Right lobe of liver (tissue), 6 donors: ENCODE results near the gene POU3F3. TPM values are rescaled to one million over a fixed set of nuclear protein-coding genes. Genes with fewer than 3 reads are reported as not detected.

Experiments used
- ATAC-seq, 4 donors: fragments of 200-7000 bp; cut with Tn5 transposase; one replicate each; pipeline ENCODE4 v1.9.1; 2020; ENCODE audit warnings: mild to moderate bottlenecking in 4 of 4, moderate library complexity in 4 of 4
- DNase-seq, 3 donors: peaks; one replicate each; pipeline ENCODE4 v3.0.0-alpha.2; 2020
- H3K27ac ChIP-seq, 3 donors: fragments of 200-600 bp; one replicate each; pipeline ENCODE4 v1.8.0; 2022
- H3K27me3 ChIP-seq, 2 donors: fragments of 200-600 bp; one replicate each; pipeline ENCODE4 v1.8.0; 2022
- H3K36me3 ChIP-seq, 4 donors: fragments of 200-600 bp; sonication (generic) in 1 of 4; one replicate each; pipeline versions ENCODE4 v1.5.1 to v1.8.0; 2017 to 2022; ENCODE audit warnings: control low read depth in 1 of 4
- H3K4me1 ChIP-seq, 4 donors: fragments of 200-600 bp; sonication (generic) in 1 of 4; one replicate each; pipeline versions ENCODE4 v1.5.1 to v1.8.0; 2017 to 2022; ENCODE audit warnings: control low read depth in 1 of 4
- H3K4me3 ChIP-seq, 3 donors: fragments of 200-600 bp; one replicate each; pipeline ENCODE4 v1.8.0; 2022
- H3K9me3 ChIP-seq, 4 donors: fragments of 200-600 bp; sonication (generic) in 1 of 4; one replicate each; pipeline versions ENCODE4 v1.5.1 to v1.8.0; 2017 to 2022; ENCODE audit warnings: control low read depth in 1 of 4
- POLR2A ChIP-seq: fragments of 450-650 bp; IDR thresholded peaks from one replicate; pipeline ENCODE4 v1.6.1; 2017; ENCODE audit warnings: antibody characterized with exemption, mild to moderate bottlenecking
- WGBS: methylation state at CpG from one replicate; pipeline ENCODE4 v1.1.6; 2018; ENCODE audit warnings: low coverage, low lambda C conversion rate; ENCODE audit not compliant: insufficient coverage; ENCODE audit errors: missing lambda C conversion rate; 5-methylcytosine and 5-hydroxymethylcytosine counted together
- intact Hi-C, 2 donors: fragments of 100-400 bp; cut with DNase I; formaldehyde crosslinking; loops; one replicate each; pipeline versions ENCODE4 v1.11.2 to v1.14.1; 2022
- small RNA-seq, 2 experiments: library from RNA; depleted of rRNA; stranded (forward); fragments of <200 nt; gene quantifications; one replicate each; pipeline ENCODE3, GENCODE V24; 2016
- total RNA-seq, 6 experiments: library from RNA; depleted of rRNA in 2 of 6; stranded (reverse); fragments of >200 nt in 2 of 6; fragmentation: NEBNext Ultra II Directional in 3 of 6; extraction: Animal tissue kit (Norgen Biotek cat#: 25700) in 3 of 6; gene quantifications; one replicate each; pipeline versions ENCODE4 v1.1.0 to v1.2.4, GENCODE V29; 2016 to 2023
- TF ChIP-seq, protein P1 (sequence below), 4 donors: fragments of 200-600 bp in 3 of 4; fragments of 450-650 bp in 1 of 4; IDR thresholded peaks; one replicate each; pipeline versions ENCODE4 v1.5.1 to v1.8.0; 2016 to 2022; ENCODE audit warnings: antibody characterized with exemption in 4 of 4, mild to moderate bottlenecking in 2 of 4
- donor health status: DM: no; HTN: yes; CAD: no.
- donor health status: DM: no; HTN: no; CAD: no.
- donor health status: DM: no; HTN: no; CAD: no.
- donor health status: DM: no; HTN: yes; CAD: no.
- donor health status: DM: no; HTN: yes; CAD: no.

The POU3F3 gene
- total RNA-seq, 6 experiments from 2014 or later = not detected

DNA sequence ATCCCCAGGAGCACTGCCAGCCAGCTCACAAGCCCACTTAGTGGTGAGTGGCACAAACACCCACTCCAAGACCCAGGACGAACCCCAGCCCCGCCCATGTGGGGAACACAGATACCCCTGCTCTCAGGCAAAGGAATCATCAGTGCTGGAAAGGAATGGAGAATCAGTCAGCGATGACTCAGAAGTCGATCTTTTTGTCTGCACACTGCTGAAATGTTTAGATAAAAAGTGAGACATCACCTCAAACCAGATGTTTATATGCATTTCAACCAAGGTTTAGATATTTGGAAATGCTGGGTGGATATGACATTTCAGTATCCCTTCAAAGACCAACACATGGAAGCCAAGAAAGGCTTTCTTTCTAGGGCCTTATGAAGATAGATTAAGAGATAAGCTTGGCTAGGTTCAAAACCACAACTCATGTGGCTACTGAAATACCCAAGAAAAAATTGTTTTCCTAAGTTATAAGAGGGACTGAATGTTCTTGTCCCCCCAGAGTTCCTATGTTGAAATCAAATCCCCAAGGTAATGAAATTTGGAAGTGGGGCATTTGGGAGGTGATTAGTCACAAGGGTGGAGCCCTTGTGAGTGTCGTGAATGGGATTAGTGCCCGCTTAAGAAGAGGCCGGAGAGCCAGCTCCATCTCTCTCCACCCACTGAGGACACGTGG lies 43.7 kb downstream of the POU3F3 start:
- Histone ChIP-seq H3K9me3 (no peaks in the 10 kb centered on the region), H3K27ac (no peak overlapping the region), H3K36me3 (no peaks in the 10 kb centered on the region), H3K4me1 (no peaks in the 10 kb centered on the region), H3K4me3 (no peak overlapping the region), H3K27me3 (no peaks in the 10 kb centered on the region)
- no peak for TF ChIP-seq POLR2A
- TF ChIP-seq, protein P1, sequence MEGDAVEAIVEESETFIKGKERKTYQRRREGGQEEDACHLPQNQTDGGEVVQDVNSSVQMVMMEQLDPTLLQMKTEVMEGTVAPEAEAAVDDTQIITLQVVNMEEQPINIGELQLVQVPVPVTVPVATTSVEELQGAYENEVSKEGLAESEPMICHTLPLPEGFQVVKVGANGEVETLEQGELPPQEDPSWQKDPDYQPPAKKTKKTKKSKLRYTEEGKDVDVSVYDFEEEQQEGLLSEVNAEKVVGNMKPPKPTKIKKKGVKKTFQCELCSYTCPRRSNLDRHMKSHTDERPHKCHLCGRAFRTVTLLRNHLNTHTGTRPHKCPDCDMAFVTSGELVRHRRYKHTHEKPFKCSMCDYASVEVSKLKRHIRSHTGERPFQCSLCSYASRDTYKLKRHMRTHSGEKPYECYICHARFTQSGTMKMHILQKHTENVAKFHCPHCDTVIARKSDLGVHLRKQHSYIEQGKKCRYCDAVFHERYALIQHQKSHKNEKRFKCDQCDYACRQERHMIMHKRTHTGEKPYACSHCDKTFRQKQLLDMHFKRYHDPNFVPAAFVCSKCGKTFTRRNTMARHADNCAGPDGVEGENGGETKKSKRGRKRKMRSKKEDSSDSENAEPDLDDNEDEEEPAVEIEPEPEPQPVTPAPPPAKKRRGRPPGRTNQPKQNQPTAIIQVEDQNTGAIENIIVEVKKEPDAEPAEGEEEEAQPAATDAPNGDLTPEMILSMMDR (IDR thresholded peaks at IDR 0.05) = no peak
- WGBS = 62% methylated on average over 8 of the region's 8 CpGs
- DNase-seq (no peak), ATAC-seq (no peak)
- intact Hi-C loops = no loop called here

DNA sequence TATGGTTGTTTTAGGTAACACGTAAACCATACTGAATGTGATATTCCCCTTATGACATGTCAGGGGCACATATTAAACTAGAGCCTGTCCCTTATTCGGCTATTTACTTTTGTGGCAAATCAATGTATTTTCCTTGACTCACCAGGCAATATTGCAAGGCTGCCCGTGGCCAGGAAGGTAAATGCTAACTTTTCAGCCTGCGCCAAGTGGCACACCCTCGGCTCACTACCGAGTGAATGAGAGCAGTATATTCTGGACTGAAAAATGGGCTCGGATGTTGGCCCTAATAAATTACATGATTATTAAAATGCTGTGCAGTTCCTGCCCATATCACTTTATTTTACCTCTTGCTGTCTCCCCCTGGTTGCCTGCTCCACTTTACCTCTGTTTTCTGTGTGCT lies 46.7 kb downstream of the POU3F3 start:
- TF ChIP-seq POLR2A = no peak
- TF ChIP-seq, protein P1 (IDR thresholded peaks at IDR 0.05) = no peak
- ATAC-seq = no peak
- Histone ChIP-seq H3K4me1 (no peaks in the 10 kb centered on the region), H3K9me3 (no peaks in the 10 kb centered on the region), H3K27ac (no peak overlapping the region), H3K27me3 (no peaks in the 10 kb centered on the region), H3K36me3 (no peaks in the 10 kb centered on the region), H3K4me3 (no peak overlapping the region)
- 45% methylated on average over 5 of the region's 7 CpGs for WGBS
- intact Hi-C loops = no loop called here
- no peak for DNase-seq

DNA sequence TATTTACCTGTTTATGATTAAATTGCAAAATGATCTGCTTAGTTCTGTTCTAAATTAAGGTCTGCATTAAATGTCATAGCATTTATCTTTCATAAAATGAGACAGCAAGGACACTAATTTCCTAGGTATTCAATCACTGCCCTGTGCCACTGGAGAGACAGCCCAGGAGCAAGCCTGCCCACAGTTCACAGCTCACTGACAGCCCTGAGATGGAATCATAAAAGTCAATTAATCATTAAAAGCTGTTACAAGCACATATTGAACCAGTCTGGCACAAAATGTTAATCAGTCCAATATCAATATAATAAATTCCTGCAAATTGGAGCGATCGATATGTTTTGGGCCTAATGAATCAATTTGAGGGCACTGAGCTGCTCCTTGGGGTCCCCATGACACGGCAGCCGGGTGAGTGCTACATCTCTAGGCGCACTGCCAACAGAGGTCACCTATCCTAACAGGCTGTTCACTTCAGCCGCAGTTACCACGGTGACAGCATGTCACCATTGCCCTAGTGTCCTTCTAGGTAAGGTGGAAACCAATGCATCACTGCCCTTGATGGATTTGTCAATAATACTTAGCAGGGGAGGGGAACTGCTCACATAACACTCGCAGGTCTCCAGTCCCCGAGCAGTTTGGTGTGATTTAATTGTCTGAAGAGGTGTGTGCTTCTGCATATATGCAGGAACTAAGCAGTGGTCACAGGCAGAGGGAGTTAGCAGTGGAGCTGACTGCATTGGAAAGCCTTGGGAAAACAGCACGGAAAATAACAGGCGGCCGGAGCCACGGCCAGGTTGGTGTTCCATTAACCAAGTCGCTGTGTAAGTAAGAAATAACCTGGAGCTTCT lies 47.3 kb downstream of the POU3F3 start:
- 31% methylated on average over 11 of the region's 14 CpGs for WGBS
- H3K9me3 ChIP-seq = no peaks in the 10 kb centered on the region
- ATAC-seq = peak in 3 of 4 donors; percentile 25 to 40 (median 34)
- intact Hi-C loops = no loop called here
- H3K4me3 ChIP-seq = no peak overlapping the region
- no peaks in the 10 kb centered on the region for H3K27me3 ChIP-seq
- TF ChIP-seq POLR2A = no peak
- TF ChIP-seq, protein P1 (IDR thresholded peaks at IDR 0.05) = no peak
- no peak for DNase-seq
- no peak overlapping the region for H3K27ac ChIP-seq
- H3K4me1 ChIP-seq = no peaks in the 10 kb centered on the region
- no peaks in the 10 kb centered on the region for H3K36me3 ChIP-seq

DNA sequence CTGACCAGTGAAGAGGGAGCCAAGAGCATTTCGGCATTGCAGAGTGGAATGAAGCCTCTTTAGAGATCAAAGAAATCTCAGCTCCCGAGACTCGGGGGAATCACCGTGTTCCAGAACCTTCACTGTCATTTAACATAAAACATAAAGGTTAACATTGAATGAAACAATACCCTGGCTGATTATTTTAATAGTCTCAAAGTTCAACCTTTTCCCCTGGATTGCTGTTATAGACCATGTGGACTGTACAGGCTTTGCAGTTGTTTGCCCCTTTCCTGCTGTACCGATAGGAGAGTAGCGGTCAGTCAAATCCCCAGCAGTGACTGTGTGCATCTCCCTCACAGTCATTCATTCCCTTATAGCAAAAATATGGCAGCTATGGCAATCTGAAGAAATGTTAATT lies 48.4 kb downstream of the POU3F3 start:
- TF ChIP-seq, protein P1 (IDR thresholded peaks at IDR 0.05) = no peak
- TF ChIP-seq POLR2A = no peak
- intact Hi-C loops = no loop called here
- Histone ChIP-seq H3K36me3 (no peaks in the 10 kb centered on the region), H3K27me3 (no peaks in the 10 kb centered on the region), H3K4me1 (no peaks in the 10 kb centered on the region), H3K27ac (no peak overlapping the region), H3K9me3 (no peaks in the 10 kb centered on the region), H3K4me3 (no peak overlapping the region)
- WGBS = 59% methylated on average over 6 of the region's 6 CpGs
- ATAC-seq (no peak), DNase-seq (no peak)

Small RNA genes lying within 50 kb of the gene (small RNA-seq; reads per million reads assigned to genes)
- 0 reads per million in 2 experiments for gene AC018730.1

Other genes with a start within 250 kb of the POU3F3 start
- gene MRPS9, start 184.0 kb downstream of the POU3F3 start, total RNA-seq = 10 to 100 TPM; 12.1 to 19.3 (median 14.5) TPM